Bronchus fibroblast of lung (primary cell): ENCODE measurements around the gene GAREM1. TPM values are rescaled to one million over a fixed set of nuclear protein-coding genes. Genes with fewer than 3 reads are reported as not detected.

Experiments used
- total RNA-seq: library from RNA; depleted of rRNA; stranded (reverse); fragments of >200 nt; gene quantifications from 2 replicates; pipeline ENCODE4 v1.2.3, GENCODE V29; 2015

Gene GAREM1
- 2.2 and 3.0 TPM in 2 replicates for total RNA-seq

GRCh38 chr18:32470714-32471633 is at the start of gene GAREM1:
Gene GAREM1 (minus strand): TSS chr18:32470882. CDS start chr18:32470428, 454 bp downstream.

